HCT116 (cell line): Measurements from ENCODE around the gene SEBOX. TPM values are rescaled to one million over a fixed set of nuclear protein-coding genes. Genes with fewer than 3 reads are reported as not detected.

Source experiments
- ATAC-seq: fragments of 200-7000 bp; cut with Tn5 transposase; 2 replicates; pipeline ENCODE4 v1.9.1; 2020; ENCODE audit warnings: mild to moderate bottlenecking, moderate library complexity
- BruUV-seq: library from RNA; stranded (reverse); fragments of 400-500 nt; replicated peaks from 2 replicates; lab custom pipeline; 2021; lab: Mats Ljungman, UMichigan
- CTCF ChIA-PET: fragments of 300-600 bp; sonication (Branson Sonifier 250); formaldehyde crosslinking; loops from one replicate; lab custom pipeline; 2021; ENCODE audit warnings: antibody characterized with exemption; lab: Charles Lee
- POLR2A ChIA-PET: fragments of 300-600, 350-600 bp; sonication (Branson Sonifier 250); formaldehyde crosslinking; loops from one replicate; lab custom pipeline; 2021; ENCODE audit warnings: antibody characterized with exemption; lab: Charles Lee
- RAD21 ChIA-PET, 2 experiments: fragments of 300-600 bp; sonication (Branson Sonifier 250); formaldehyde crosslinking; loops; one replicate each; lab custom pipeline; 2023; ENCODE audit warnings: low total read pairs in 2 of 2; ENCODE audit not compliant: uncharacterized antibody in 2 of 2, unreplicated experiment in 2 of 2, low non-redundant PET in 1 of 2; lab: Charles Lee
- DNase-seq: peaks from one replicate; pipeline ENCODE4 v3.0.0-alpha.2; 2010; ENCODE audit warnings: low read depth, low spot score
- H2AFZ ChIP-seq: fragments of 200-600 bp; shearing (Covaris generic), sonication (generic); 2 replicates; pipeline ENCODE4 v1.6.1; 2017; ENCODE audit warnings: low read depth, mixed run types, mixed read lengths, antibody characterized with exemption, low read length; ENCODE audit not compliant: poor library complexity, severe bottlenecking
- H3K27ac ChIP-seq: 2 replicates; pipeline ENCODE4 v1.5.1; 2012; ENCODE audit warnings: low read depth, low read length
- H3K27me3 ChIP-seq: fragments of 200-600 bp; sonication (generic); 2 replicates; pipeline ENCODE4 v1.6.1; 2016; ENCODE audit warnings: mixed run types, low read length, mixed read lengths; ENCODE audit not compliant: insufficient read depth
- H3K36me3 ChIP-seq, 2 experiments: fragments of 200-500 bp in 1 of 2; fragments of 200-600 bp in 1 of 2; sonication (Bioruptor generic) in 1 of 2; sonication (generic) in 1 of 2; 2 replicates each; pipeline versions ENCODE4 v1.5.1 to v1.6.1; 2014 to 2016; ENCODE audit warnings: low read length in 2 of 2, inconsistent platforms in 1 of 2, mixed read lengths in 1 of 2, mixed run types in 1 of 2; ENCODE audit not compliant: insufficient read depth in 2 of 2, control insufficient read depth in 1 of 2
- H3K4me1 ChIP-seq, 2 experiments: fragments of 200-600 bp in 1 of 2; sonication (generic) in 1 of 2; 2 replicates each; pipeline versions ENCODE4 v1.5.1 to v1.6.1; 2012 to 2017; ENCODE audit warnings: low read length in 2 of 2, inconsistent platforms in 1 of 2, mild to moderate bottlenecking in 1 of 2, mixed read lengths in 1 of 2, mixed run types in 1 of 2, moderate library complexity in 1 of 2; ENCODE audit not compliant: insufficient read depth in 2 of 2, control insufficient read depth in 1 of 2
- H3K4me2 ChIP-seq: fragments of 200-600 bp; sonication (generic); 2 replicates; pipeline ENCODE4 v1.6.1; 2017; ENCODE audit warnings: mixed run types, low read length, mixed read lengths
- H3K4me3 ChIP-seq, 2 experiments: fragments of 200-600 bp in 1 of 2; sonication (generic) in 1 of 2; replicated peaks in 1 of 2; 2 replicates each; pipeline ENCODE4 v1.5.1; 2011 to 2016; ENCODE audit warnings: low read length in 2 of 2, control low read depth in 1 of 2, low read depth in 1 of 2, mild to moderate bottlenecking in 1 of 2, mixed read lengths in 1 of 2, mixed run types in 1 of 2
- H3K79me2 ChIP-seq: fragments of 200-600 bp; sonication (generic); 2 replicates; pipeline ENCODE4 v1.6.1; 2017; ENCODE audit warnings: mild to moderate bottlenecking, mixed run types, low read length, moderate library complexity, mixed read lengths; ENCODE audit not compliant: insufficient read depth
- H3K9ac ChIP-seq: fragments of 200-600 bp; sonication (generic); 2 replicates; pipeline ENCODE4 v1.6.1; 2016; ENCODE audit warnings: low read length, mixed read lengths
- H3K9me2 ChIP-seq: fragments of 200-600 bp; sonication (generic), shearing (Covaris generic); 2 replicates; pipeline ENCODE4 v1.6.1; 2017; ENCODE audit warnings: mixed run types, mild to moderate bottlenecking, moderate library complexity; ENCODE audit not compliant: insufficient read depth
- H3K9me3 ChIP-seq, 2 experiments: fragments of 200-500 bp in 1 of 2; fragments of 200-600 bp in 1 of 2; sonication (Bioruptor generic) in 1 of 2; sonication (generic) in 1 of 2; 2 replicates each; pipeline ENCODE4 v1.6.1; 2014 to 2017; ENCODE audit warnings: low read length in 2 of 2, mixed read lengths in 2 of 2, inconsistent platforms in 1 of 2, low read depth in 1 of 2, mild to moderate bottlenecking in 1 of 2, mixed run types in 1 of 2, moderate library complexity in 1 of 2; ENCODE audit not compliant: control insufficient read depth in 1 of 2, insufficient read depth in 1 of 2
- H4K20me1 ChIP-seq: fragments of 200-600 bp; sonication (generic), shearing (Covaris generic); 2 replicates; pipeline ENCODE4 v1.6.1; 2017; ENCODE audit warnings: mixed run types, mild to moderate bottlenecking, moderate library complexity; ENCODE audit not compliant: insufficient read depth
- CBX3 ChIP-seq: IDR thresholded peaks from 2 replicates; pipeline ENCODE4 v1.6.1; 2012; ENCODE audit warnings: low read depth
- EGR1 ChIP-seq: IDR thresholded peaks from 2 replicates; pipeline ENCODE4 v1.6.1; 2012; ENCODE audit warnings: low read depth
- ELF1 ChIP-seq: IDR thresholded peaks from 2 replicates; pipeline ENCODE4 v1.6.1; 2012; ENCODE audit warnings: low read depth, borderline replicate concordance
- EZH2 ChIP-seq: fragments of 200-600 bp; sonication (generic); IDR thresholded peaks from 2 replicates; pipeline ENCODE4 v1.6.1; 2017; ENCODE audit warnings: antibody characterized with exemption, mixed run types
- EZH2phosphoT487 ChIP-seq: fragments of 200-600 bp; IDR thresholded peaks from 2 replicates; pipeline ENCODE4 v1.6.1; 2018; ENCODE audit warnings: antibody characterized with exemption, borderline replicate concordance
- JUND ChIP-seq: IDR thresholded peaks from 2 replicates; pipeline ENCODE4 v1.6.1; 2012
- RAD21 ChIP-seq: IDR thresholded peaks from 2 replicates; pipeline ENCODE4 v1.6.1; 2012; ENCODE audit warnings: low read depth, mild to moderate bottlenecking
- YY1 ChIP-seq: IDR thresholded peaks from 2 replicates; pipeline ENCODE4 v1.6.1; 2011; ENCODE audit warnings: low read length, low read depth, moderate library complexity, mild to moderate bottlenecking; ENCODE audit not compliant: insufficient replicate concordance; ENCODE audit errors: extremely low read depth
- ZFX ChIP-seq: fragments of 450-650 bp; IDR thresholded peaks from 2 replicates; pipeline ENCODE4 v1.6.1; 2017
- ZNF274 ChIP-seq: fragments of 200-500 bp; sonication (Bioruptor generic); IDR thresholded peaks from 2 replicates; pipeline ENCODE4 v1.6.1; 2014; ENCODE audit warnings: mild to moderate bottlenecking, low read depth, low read length, inconsistent platforms
- intact Hi-C: fragments of 100-400 bp; cut with micrococcal nuclease; formaldehyde crosslinking; loops from 2 replicates; pipeline ENCODE4 v1.10.0; 2022
- total RNA-seq: library from RNA; stranded (reverse); gene quantifications from one replicate; pipeline ENCODE4 v1.2.1, GENCODE V29; 2021; ENCODE audit not compliant: unreplicated experiment
- TF ChIP-seq, protein P1 (sequence below): IDR thresholded peaks from 2 replicates; pipeline ENCODE4 v1.6.1; 2011; ENCODE audit warnings: mild to moderate bottlenecking, low read length, moderate library complexity; ENCODE audit not compliant: insufficient replicate concordance; ENCODE audit errors: extremely low read depth
- TF ChIP-seq, protein P2 (sequence below): IDR thresholded peaks from 2 replicates; pipeline ENCODE4 v1.6.1; 2012
- TF ChIP-seq, protein P3 (sequence below): IDR thresholded peaks from 2 replicates; pipeline ENCODE4 v1.6.1; 2012
- TF ChIP-seq, protein P4 (sequence below): IDR thresholded peaks from 2 replicates; pipeline ENCODE4 v1.6.1; 2012; ENCODE audit warnings: low read depth

Gene SEBOX
- total RNA-seq, 1 experiment from 2014 or later: not detected

DNA sequence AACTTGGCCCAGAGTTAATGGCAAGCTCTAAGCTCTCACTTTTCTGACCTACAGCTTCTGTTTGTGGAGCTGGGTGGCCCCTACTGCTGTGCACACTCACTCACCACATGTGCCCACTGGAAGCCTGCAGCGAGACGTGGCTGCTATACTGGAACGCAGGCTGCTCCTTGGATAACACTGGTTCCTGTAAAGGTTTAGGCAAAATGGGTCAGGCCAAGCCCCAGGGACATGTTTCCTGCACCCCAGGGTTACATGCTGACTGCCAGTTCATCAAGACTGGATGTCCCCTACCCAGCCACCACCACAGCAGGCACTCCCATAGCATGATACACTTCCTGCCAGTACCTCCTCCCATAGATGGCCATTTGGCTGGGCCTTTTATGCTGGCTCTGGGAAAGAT, 16.0 kb downstream of the SEBOX start:
- ATAC-seq: no peak
- Histone ChIP-seq H3K79me2 (no peaks in the 10 kb centered on the region; the same call in 1 of the 2 replicates), H3K9ac (no peak overlapping the region), H3K36me3 (peaks cover 50 to 61% of the 10 kb centered on the region in 2 experiments), H4K20me1 (no peaks in the 10 kb centered on the region), H3K4me3 (no peak overlapping the region), H3K4me1 (peaks cover 0 to 9% of the 10 kb centered on the region in 2 experiments; a peak in 2 of 4 replicates), H3K27ac (no peak overlapping the region), H3K27me3 (no peaks in the 10 kb centered on the region), H2AFZ (no peak overlapping the region), H3K4me2 (no peak overlapping the region), H3K9me3 (no peaks in the 10 kb centered on the region), H3K9me2 (no peaks in the 10 kb centered on the region)
- ChIA-PET RAD21 (no interaction called here), POLR2A (no interaction called here), CTCF (no interaction called here)
- intact Hi-C loops: no loop called here
- BruUV-seq: no TSS peak
- DNase-seq: no peak
- TF ChIP-seq EGR1 (no peak), ELF1 (no peak), YY1 (no peak), ZFX (no peak), EZH2phosphoT487 (no peak), CBX3 (no peak), EZH2 (no peak), ZNF274 (no peak), JUND (no peak), RAD21 (no peak)
- TF ChIP-seq, protein P1, sequence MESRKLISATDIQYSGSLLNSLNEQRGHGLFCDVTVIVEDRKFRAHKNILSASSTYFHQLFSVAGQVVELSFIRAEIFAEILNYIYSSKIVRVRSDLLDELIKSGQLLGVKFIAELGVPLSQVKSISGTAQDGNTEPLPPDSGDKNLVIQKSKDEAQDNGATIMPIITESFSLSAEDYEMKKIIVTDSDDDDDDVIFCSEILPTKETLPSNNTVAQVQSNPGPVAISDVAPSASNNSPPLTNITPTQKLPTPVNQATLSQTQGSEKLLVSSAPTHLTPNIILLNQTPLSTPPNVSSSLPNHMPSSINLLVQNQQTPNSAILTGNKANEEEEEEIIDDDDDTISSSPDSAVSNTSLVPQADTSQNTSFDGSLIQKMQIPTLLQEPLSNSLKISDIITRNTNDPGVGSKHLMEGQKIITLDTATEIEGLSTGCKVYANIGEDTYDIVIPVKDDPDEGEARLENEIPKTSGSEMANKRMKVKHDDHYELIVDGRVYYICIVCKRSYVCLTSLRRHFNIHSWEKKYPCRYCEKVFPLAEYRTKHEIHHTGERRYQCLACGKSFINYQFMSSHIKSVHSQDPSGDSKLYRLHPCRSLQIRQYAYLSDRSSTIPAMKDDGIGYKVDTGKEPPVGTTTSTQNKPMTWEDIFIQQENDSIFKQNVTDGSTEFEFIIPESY: no peak
- TF ChIP-seq, protein P2, sequence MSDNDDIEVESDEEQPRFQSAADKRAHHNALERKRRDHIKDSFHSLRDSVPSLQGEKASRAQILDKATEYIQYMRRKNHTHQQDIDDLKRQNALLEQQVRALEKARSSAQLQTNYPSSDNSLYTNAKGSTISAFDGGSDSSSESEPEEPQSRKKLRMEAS: no peak
- TF ChIP-seq, protein P3, sequence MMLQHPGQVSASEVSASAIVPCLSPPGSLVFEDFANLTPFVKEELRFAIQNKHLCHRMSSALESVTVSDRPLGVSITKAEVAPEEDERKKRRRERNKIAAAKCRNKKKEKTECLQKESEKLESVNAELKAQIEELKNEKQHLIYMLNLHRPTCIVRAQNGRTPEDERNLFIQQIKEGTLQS: no peak
- TF ChIP-seq, protein P4, sequence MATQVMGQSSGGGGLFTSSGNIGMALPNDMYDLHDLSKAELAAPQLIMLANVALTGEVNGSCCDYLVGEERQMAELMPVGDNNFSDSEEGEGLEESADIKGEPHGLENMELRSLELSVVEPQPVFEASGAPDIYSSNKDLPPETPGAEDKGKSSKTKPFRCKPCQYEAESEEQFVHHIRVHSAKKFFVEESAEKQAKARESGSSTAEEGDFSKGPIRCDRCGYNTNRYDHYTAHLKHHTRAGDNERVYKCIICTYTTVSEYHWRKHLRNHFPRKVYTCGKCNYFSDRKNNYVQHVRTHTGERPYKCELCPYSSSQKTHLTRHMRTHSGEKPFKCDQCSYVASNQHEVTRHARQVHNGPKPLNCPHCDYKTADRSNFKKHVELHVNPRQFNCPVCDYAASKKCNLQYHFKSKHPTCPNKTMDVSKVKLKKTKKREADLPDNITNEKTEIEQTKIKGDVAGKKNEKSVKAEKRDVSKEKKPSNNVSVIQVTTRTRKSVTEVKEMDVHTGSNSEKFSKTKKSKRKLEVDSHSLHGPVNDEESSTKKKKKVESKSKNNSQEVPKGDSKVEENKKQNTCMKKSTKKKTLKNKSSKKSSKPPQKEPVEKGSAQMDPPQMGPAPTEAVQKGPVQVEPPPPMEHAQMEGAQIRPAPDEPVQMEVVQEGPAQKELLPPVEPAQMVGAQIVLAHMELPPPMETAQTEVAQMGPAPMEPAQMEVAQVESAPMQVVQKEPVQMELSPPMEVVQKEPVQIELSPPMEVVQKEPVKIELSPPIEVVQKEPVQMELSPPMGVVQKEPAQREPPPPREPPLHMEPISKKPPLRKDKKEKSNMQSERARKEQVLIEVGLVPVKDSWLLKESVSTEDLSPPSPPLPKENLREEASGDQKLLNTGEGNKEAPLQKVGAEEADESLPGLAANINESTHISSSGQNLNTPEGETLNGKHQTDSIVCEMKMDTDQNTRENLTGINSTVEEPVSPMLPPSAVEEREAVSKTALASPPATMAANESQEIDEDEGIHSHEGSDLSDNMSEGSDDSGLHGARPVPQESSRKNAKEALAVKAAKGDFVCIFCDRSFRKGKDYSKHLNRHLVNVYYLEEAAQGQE: no peak
